Heart left ventricle (tissue), 16 donors: ENCODE data around the gene NANOS1. TPM values are rescaled to one million over a fixed set of nuclear protein-coding genes. Genes with fewer than 3 reads are reported as not detected.

ENCODE experiments used
- ATAC-seq, 4 donors: fragments of 200-7000 bp; cut with Tn5 transposase; one replicate each; pipeline ENCODE4 v1.9.1; 2020 to 2022; ENCODE audit warnings: moderate library complexity in 4 of 4, mild to moderate bottlenecking in 3 of 4, moderate number of reproducible peaks in 1 of 4
- DNase-seq, 5 donors: peaks; one replicate each; pipeline ENCODE4 v3.0.0-alpha.2; 2020
- H3K27ac ChIP-seq, 12 donors: fragments of 200-600 bp; sonication (generic) in 4 of 12; one replicate each; pipeline versions ENCODE4 v1.5.0 to v1.8.0; 2016 to 2022; ENCODE audit warnings: mild to moderate bottlenecking in 2 of 12
- H3K27me3 ChIP-seq, 9 donors: fragments of 200-600 bp; sonication (generic) in 2 of 9; one replicate each; pipeline versions ENCODE4 v1.5.1 to v1.8.0; 2016 to 2022; ENCODE audit warnings: mild to moderate bottlenecking in 3 of 9
- H3K36me3 ChIP-seq, 9 donors: fragments of 200-600 bp; sonication (generic) in 2 of 9; one replicate each; pipeline versions ENCODE4 v1.5.0 to v1.8.0; 2018 to 2022; ENCODE audit warnings: mild to moderate bottlenecking in 2 of 9
- H3K4me1 ChIP-seq, 12 donors: fragments of 200-600 bp; sonication (generic) in 4 of 12; one replicate each; pipeline versions ENCODE4 v1.5.0 to v1.8.0; 2016 to 2022; ENCODE audit warnings: mild to moderate bottlenecking in 3 of 12
- H3K4me3 ChIP-seq, 12 donors: fragments of 200-600 bp; sonication (generic) in 4 of 12; one replicate each; pipeline versions ENCODE4 v1.5.0 to v1.8.0; 2017 to 2022; ENCODE audit warnings: mild to moderate bottlenecking in 9 of 12, moderate library complexity in 4 of 12
- H3K9me3 ChIP-seq, 12 donors: fragments of 200-600 bp; sonication (generic) in 4 of 12; one replicate each; pipeline versions ENCODE4 v1.5.0 to v1.8.0; 2016 to 2022; ENCODE audit warnings: mild to moderate bottlenecking in 1 of 12
- POLR2A ChIP-seq, 2 donors: fragments of 450-650 bp; IDR thresholded peaks; one replicate each; pipeline ENCODE4 v1.6.1; 2017; ENCODE audit warnings: antibody characterized with exemption in 2 of 2, mild to moderate bottlenecking in 2 of 2, moderate library complexity in 2 of 2
- WGBS, 4 donors: extraction: QIAGEN DNeasy Blood & Tissue Kit in 2 of 4; methylation state at CpG; one replicate each; pipeline versions ENCODE4 v1.1.5 to v1.1.7; 2013 to 2018; 5-methylcytosine and 5-hydroxymethylcytosine counted together
- intact Hi-C, 10 donors: fragments of 100-400 bp; cut with DNase I; formaldehyde crosslinking; loops; one replicate each; pipeline versions ENCODE4 v1.11.1 to v1.14.2; 2022
- polyA plus RNA-seq, 2 donors: library from polyadenylated mRNA; stranded (reverse); fragments of 200-250 nt; gene quantifications; one replicate each; pipeline ENCODE4 v1.2.3, GENCODE V29; 2013
- total RNA-seq, 9 donors: library from RNA; depleted of rRNA in 2 of 9; stranded (reverse); fragments of >200 nt in 2 of 9; fragmentation: NEBNext Ultra II Directional in 3 of 9; extraction: Animal tissue kit (Norgen Biotek cat#: 25700) in 3 of 9; gene quantifications; one replicate each; pipeline versions ENCODE4 v1.1.0 to v1.2.4, GENCODE V29; 2016 to 2023
- TF ChIP-seq, protein P1 (sequence below), 12 donors: fragments of 200-600 bp; sonication (generic) in 4 of 12; IDR thresholded peaks; one replicate each; pipeline versions ENCODE4 v1.5.0 to v1.8.0; 2018 to 2022; ENCODE audit warnings: antibody characterized with exemption in 12 of 12, mild to moderate bottlenecking in 5 of 12
- donor health status: ischemic (EF 13 %, LVEDD 7.1; RV severe dilation, severe dysfunction).
- donor health status: healthy with polysubstance abuse.
- donor health status: DM: no; HTN: yes; CAD: no.
- donor health status: DM: no; HTN: no; CAD: no.
- donor health status: ischemic (EF 25% LVEDD 6.9; RV normal size, moderate dysfunction).
- donor health status: ischemic (EF 25% LVEDD 5.7; RV mildly dilated, moderate dysfunction).
- donor health status: healthy.
- donor health status: DM: yes; HTN: yes; CAD: no.
- donor health status: ischemic (EF 35%, LVEDD 5.7; RV mildly dilated, moderate dysfunction).
- donor health status: nonischemic (EF 11% LVEDD 7.7; RV severe dilation, severe dysfunction).
- donor health status: DM: yes; HTN: yes; CAD: no.
- donor health status: PGD.
- donor health status: ischemic (EF 29% LVEDD 5.4; RV normal size, mild dysfunction).
- donor health status: nonischemic (EF 23%, LVEDD 6.1; RV moderate dilation, normal function).

Gene NANOS1
- total and polyA plus RNA-seq, 11 donors: 3.3 to 41.4 (median 8.8) TPM

DNA sequence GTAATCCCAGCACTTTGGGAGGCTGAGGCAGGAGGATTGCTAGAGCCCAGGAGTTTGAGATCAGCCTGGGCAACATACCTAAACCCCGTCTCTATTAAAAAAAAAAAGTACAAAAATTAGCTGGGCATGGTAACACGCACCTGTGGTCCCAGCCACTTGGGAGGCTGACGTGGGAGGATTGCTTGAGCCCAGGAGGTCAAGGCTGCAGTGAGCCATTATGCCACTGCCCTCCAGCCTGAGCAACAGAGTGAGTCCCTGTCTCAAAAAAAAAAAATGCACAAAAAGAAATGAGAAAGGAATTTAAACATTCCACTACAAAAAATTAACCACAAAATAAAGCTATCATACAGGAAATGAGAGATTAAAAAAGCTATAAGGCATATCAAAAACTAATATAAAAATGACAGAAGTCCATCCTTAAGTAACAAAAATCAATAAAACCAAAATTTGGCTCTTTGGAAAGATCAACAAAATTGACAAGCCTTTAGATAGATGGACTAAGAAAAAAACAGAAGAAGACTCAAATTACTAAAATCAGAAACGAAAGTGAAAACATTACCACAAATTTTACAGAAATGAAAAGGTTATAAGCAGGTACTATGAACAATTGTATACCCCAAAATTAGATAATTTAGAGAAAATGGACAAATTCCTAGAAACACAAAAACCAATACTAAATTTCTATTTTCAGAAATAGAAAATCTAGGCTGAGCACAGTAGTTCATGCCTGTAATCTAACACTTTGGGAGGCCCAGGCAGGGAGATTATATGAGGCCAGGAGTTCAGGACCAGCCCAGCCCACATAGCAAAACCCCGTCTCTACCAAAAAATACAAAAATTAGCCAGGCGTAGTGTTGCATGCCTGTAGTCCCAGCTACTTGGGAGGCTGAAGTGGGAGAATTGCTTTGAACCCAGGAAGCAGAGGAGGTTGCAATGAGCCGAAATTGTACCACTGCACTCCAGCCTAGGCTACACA is 42.4 kb upstream of the NANOS1 start:
- intact Hi-C loops: no loop called here
- no peak for DNase-seq
- Histone ChIP-seq H3K36me3 (no peaks in the 10 kb centered on the region), H3K27me3 (no peaks in the 10 kb centered on the region), H3K4me3 (no peak overlapping the region), H3K9me3 (peaks cover 0 to 32% (median 7%) of the 10 kb centered on the region in 12 donors), H3K4me1 (peaks cover 0 to 5% (median 0%) of the 10 kb centered on the region in 12 donors), H3K27ac (no peak overlapping the region)
- no peak for ATAC-seq
- TF ChIP-seq POLR2A (IDR thresholded peaks at IDR 0.05): no peak
- TF ChIP-seq, protein P1, sequence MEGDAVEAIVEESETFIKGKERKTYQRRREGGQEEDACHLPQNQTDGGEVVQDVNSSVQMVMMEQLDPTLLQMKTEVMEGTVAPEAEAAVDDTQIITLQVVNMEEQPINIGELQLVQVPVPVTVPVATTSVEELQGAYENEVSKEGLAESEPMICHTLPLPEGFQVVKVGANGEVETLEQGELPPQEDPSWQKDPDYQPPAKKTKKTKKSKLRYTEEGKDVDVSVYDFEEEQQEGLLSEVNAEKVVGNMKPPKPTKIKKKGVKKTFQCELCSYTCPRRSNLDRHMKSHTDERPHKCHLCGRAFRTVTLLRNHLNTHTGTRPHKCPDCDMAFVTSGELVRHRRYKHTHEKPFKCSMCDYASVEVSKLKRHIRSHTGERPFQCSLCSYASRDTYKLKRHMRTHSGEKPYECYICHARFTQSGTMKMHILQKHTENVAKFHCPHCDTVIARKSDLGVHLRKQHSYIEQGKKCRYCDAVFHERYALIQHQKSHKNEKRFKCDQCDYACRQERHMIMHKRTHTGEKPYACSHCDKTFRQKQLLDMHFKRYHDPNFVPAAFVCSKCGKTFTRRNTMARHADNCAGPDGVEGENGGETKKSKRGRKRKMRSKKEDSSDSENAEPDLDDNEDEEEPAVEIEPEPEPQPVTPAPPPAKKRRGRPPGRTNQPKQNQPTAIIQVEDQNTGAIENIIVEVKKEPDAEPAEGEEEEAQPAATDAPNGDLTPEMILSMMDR (IDR thresholded peaks at IDR 0.05): no peak
- WGBS, 4 donors: 75 to 88% (median 80%) methylated on average over 7 of the region's 7 CpGs

DNA sequence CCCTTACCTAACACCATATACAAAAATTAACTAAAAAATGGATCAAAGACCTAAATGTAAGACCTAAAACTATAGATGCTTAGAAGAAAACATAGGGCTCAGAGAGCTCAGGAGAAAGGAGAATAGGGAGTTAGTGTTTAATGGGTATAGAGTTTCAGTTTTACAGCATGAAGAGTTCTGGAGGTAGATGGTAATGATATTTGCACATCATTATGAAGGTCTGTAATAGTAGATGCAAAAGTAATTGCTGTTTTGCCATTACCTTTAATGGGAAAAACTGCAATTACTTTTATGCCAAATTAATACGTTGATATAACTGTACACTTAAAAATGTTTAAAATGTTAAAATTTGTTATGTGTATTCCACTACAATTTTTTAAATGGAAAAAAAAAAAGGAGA is 39.2 kb upstream of the NANOS1 start:
- intact Hi-C loops: no loop called here
- H3K27ac ChIP-seq: no peak overlapping the region
- TF ChIP-seq, protein P1 (IDR thresholded peaks at IDR 0.05): no peak
- no peak for TF ChIP-seq POLR2A (IDR thresholded peaks at IDR 0.05)
- H3K4me3 ChIP-seq: no peak overlapping the region
- ATAC-seq: no peak
- peaks cover 0 to 22% (median 6%) of the 10 kb centered on the region in 12 donors for H3K9me3 ChIP-seq
- 85 to 92% (median 89%) methylated on average over 1 of the region's 1 CpG for WGBS, 4 donors
- no peaks in the 10 kb centered on the region for H3K4me1 ChIP-seq
- H3K27me3 ChIP-seq: no peaks in the 10 kb centered on the region
- H3K36me3 ChIP-seq: no peaks in the 10 kb centered on the region
- DNase-seq: no peak

DNA sequence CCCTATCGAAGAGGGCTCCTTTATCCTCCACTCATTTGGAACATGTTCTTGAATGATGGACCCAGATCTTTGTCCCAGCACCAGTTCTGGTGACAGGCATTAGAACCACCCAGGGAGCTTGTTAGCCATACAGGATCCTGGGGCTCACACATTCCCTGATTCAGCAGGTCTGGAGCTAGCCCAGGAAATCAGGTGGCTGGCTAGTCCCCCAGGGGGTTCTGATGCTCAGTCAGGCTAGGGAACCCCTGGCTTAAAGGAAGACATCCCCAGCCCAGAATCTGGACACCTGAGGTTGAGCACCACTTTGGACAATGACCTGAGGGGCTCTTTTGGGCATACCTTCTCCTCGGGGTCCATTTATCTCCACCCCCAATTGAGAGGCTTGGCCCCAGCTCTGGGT is 37.0 kb upstream of the NANOS1 start:
- no peaks in the 10 kb centered on the region for H3K27me3 ChIP-seq
- H3K36me3 ChIP-seq: no peaks in the 10 kb centered on the region
- TF ChIP-seq POLR2A (IDR thresholded peaks at IDR 0.05): no peak
- TF ChIP-seq, protein P1 (IDR thresholded peaks at IDR 0.05): no peak
- DNase-seq (no peak), ATAC-seq (no peak)
- no peaks in the 10 kb centered on the region for H3K4me1 ChIP-seq
- no peak overlapping the region for H3K27ac ChIP-seq
- intact Hi-C loops: no loop called here
- no peak overlapping the region for H3K4me3 ChIP-seq
- WGBS, 4 donors: 67 to 89% (median 78%) methylated on average over 2 of the region's 2 CpGs
- H3K9me3 ChIP-seq: peaks cover 0 to 10% (median 0%) of the 10 kb centered on the region in 12 donors

DNA sequence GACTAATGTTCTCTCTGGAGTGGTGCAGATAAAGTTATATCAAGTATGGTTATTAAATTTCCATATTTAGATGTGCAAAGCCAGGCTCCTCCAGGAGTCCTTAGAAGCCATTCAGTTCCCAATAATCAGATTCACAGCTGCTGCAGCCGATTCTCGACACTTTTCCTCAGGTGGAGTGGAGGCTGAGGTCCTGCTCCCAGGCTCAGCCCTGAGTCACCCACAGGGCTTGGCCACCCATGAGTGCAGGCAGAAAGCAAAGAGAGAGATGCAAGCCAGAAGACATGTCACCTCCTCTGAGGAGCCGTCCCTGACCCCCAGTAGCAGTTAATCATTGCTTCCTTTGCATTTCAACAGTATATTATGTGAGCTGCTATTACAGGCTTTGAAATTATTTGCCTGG is 36.3 kb upstream of the NANOS1 start:
- no peak overlapping the region for H3K4me3 ChIP-seq
- H3K27ac ChIP-seq: no peak overlapping the region
- no peak for TF ChIP-seq POLR2A (IDR thresholded peaks at IDR 0.05)
- TF ChIP-seq, protein P1 (IDR thresholded peaks at IDR 0.05): no peak
- no peak for ATAC-seq
- no peaks in the 10 kb centered on the region for H3K36me3 ChIP-seq
- H3K4me1 ChIP-seq: no peaks in the 10 kb centered on the region
- WGBS, 4 donors: 89 to 92% (median 91%) methylated on average over 3 of the region's 3 CpGs
- intact Hi-C loops: no loop called here
- H3K9me3 ChIP-seq: peaks cover 0 to 10% (median 0%) of the 10 kb centered on the region in 12 donors
- DNase-seq: no peak
- no peaks in the 10 kb centered on the region for H3K27me3 ChIP-seq
